Measurements from ENCODE around the gene FAM110D.

FAM110D gene

DNA sequence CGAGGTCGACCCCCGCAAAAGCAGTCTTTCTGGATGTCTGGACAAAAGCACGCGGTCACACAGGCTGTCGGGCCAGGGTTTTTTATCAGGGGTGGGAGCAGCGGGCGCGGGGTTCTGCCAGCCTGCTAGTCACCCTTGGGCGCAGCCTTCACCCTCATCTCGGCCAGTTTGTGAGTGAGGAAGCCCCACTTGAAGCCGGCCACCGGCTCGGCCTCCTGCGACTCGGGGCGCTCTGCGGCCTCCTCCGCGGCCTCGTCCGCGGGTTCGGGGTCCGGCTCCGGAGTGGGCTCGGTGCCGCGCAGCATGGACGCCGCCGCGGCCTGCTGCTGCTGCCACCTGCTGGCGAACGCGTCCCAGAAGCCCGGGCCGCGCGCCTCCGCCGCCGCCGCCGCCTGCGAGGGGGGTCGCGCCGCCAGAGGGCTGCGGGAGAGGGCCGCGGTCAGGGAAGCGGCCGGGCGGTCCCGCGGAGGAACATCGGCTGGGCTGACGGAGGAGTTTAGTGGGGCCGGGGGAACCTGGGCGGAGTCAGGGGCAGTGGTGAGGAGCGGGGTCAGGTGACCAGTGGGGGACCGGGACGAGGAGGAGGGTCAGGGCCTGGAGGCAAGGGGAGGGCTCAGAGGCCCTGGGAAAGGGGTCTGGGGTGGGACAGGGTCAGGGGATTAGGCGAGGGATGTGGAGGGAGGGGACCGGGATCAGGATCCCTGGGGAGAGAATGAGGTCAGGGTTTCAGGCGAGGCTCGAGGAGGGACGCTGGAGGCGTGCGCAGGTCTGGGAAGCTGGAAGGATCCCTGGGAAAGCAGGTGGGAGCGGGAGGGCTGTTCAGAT lies 5.4 kb downstream of the FAM110D start:
- H3K27me3 ChIP-seq (ENCODE audit: control insufficient read depth, insufficient read depth, low read length, poor library complexity, severe bottlenecking), result peaks cover 67% of the 10 kb centered on the region
- 10% methylated on average over 72 of the region's 72 CpGs for WGBS, 2 experiments
- no peaks in the 10 kb centered on the region for H3K36me3 ChIP-seq (ENCODE audit: control insufficient read depth, insufficient read depth, low read length)
- peaks cover 43% of the 10 kb centered on the region for H3K4me1 ChIP-seq (ENCODE audit: control insufficient read depth, insufficient read depth, low read length)
- peak overlapping the region; percentile 26 for H3K27ac ChIP-seq (ENCODE audit: insufficient read depth, low read depth, low read length, poor library complexity, severe bottlenecking)
- peak overlapping the region; percentile 34 for H3K4me3 ChIP-seq (ENCODE audit: insufficient read depth, low read depth, low read length)
- no peaks in the 10 kb centered on the region for H3K9me3 ChIP-seq (ENCODE audit: control insufficient read depth, low read length)

DNA sequence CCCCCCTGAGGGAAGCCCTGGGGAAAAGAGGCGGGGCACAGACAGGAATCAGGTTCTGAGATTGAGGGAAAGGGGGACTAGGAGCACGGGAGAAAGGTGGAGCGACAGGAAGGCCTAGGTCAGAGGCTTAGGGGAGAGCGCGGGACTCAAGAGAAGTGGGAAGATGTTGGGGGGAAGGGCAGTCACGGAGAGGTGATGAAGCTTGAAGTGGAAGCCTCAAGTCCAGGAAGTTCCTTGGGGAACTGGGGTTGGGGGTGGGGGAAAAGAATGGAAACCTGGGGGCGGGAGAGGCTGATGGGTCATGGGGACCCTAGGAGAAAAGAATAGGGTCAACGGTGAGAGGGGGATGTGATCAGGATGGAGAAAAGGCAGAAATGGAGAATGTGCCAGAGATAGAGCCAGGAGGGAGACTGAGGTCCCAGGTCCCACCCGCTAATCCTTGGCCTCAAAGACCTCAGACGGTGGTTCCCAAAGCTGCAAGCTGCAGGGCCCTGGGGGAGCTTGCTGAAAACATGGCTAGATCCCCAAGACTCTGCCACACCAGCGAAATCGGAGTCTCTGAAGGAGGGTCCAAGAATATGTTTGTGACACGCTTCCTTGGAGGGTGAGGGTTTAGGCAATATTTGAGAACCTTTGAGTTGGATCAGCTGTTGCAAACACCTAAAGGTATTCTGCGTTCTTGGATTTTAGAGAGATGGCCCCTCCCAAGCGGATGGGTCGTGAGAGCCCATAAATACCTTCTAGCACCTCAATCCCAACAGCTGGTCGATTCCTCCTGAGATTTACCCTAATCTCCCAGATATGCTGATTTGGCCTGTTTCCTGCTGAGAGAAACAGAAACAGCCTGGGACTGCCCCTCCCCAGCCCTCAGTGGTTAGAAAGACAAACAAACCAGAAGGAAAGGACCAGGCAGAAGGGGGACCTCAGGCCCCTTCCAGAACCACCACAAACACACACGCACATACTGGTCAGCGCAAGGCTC lies 6.3 kb downstream of the FAM110D start:
- WGBS, 2 experiments, result 44 to 48% methylated on average over 19 of the region's 19 CpGs
- H3K4me3 ChIP-seq (ENCODE audit: insufficient read depth, low read depth, low read length), result peak overlapping the region; percentile 10
- peaks cover 42% of the 10 kb centered on the region for H3K4me1 ChIP-seq (ENCODE audit: control insufficient read depth, insufficient read depth, low read length)
- H3K27ac ChIP-seq (ENCODE audit: insufficient read depth, low read depth, low read length, poor library complexity, severe bottlenecking), result no peak overlapping the region
- no peaks in the 10 kb centered on the region for H3K9me3 ChIP-seq (ENCODE audit: control insufficient read depth, low read length)
- H3K27me3 ChIP-seq (ENCODE audit: control insufficient read depth, insufficient read depth, low read length, poor library complexity, severe bottlenecking), result peaks cover 60% of the 10 kb centered on the region
- no peaks in the 10 kb centered on the region for H3K36me3 ChIP-seq (ENCODE audit: control insufficient read depth, insufficient read depth, low read length)

DNA sequence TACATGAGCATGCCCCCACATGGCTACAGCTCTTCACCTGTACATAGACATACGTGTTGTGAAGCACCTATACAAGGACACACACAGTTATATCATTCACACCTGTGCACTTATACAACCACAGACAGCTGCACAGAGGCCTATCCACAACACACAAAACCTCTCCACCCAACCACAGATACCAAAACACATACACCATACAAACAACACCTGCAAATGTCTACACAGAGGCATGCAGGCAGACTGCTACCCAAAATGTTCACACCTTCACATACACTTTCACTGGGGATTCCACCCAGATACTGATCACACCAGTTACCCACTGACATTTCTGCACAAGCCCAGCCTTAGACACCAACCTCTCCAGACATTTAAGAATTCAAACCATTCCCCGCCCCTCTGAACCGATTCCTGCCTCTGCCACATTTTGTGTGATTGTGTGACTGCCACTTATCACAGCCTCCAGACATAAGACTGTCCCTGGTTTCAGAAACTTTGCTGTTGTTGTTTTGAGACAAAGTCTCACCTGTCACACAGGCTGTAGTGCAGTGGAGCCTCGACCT lies 7.9 kb downstream of the FAM110D start:
- Histone ChIP-seq H3K4me3 (ENCODE audit: insufficient read depth, low read depth, low read length) (no peak overlapping the region), H3K27ac (ENCODE audit: insufficient read depth, low read depth, low read length, poor library complexity, severe bottlenecking) (no peak overlapping the region), H3K9me3 (ENCODE audit: control insufficient read depth, low read length) (no peaks in the 10 kb centered on the region), H3K27me3 (ENCODE audit: control insufficient read depth, insufficient read depth, low read length, poor library complexity, severe bottlenecking) (peaks cover 44% of the 10 kb centered on the region), H3K4me1 (ENCODE audit: control insufficient read depth, insufficient read depth, low read length) (peaks cover 51% of the 10 kb centered on the region), H3K36me3 (ENCODE audit: control insufficient read depth, insufficient read depth, low read length) (no peaks in the 10 kb centered on the region)
- WGBS, 2 experiments, result 92% methylated on average over 4 of the region's 4 CpGs

DNA sequence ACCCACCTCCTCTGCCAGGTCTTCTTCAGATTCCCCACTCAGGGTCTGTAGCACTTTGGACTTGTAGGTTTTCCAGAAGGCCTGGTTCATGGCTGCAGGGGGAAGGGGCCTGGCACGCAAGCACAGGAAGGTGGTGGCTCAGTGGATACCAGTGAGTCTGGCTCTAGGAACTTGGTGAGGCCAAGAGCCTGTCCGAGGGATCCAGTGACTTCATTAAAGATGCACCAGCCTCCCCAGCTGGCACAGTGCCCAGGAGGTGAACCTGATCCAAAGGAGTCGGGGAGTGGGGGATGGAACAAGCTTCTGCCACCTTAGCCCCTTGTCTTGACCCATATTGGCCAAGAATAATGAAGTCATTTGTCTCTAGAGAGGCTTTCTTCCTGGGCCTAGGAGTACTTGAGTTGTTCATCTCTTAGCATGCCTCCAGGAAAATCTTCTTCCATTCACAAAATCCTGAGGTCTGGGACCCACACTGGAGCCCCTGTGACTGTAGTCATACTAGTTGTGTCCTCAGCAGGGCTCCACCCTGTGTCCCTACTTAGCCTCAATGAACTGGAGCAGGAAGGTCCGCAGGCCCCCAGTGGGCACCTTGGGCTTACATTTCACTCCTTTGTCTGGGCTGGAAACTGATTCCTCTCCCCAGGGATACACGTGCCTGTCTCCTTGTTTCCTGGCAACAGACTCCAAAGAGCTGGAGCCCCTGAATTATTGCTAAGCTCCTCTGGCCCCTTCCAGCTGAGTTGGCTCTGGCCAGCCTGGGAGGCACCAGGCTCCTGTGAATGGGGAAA lies 9.7 kb downstream of the FAM110D start, which contains the start of gene C1orf232:
TSS of gene C1orf232 (minus strand) at position 554 of the 788 bp plus-strand sequence. CDS start at position 90, 464 bp downstream.
- Histone ChIP-seq H3K36me3 (ENCODE audit: control insufficient read depth, insufficient read depth, low read length) (no peaks in the 10 kb centered on the region), H3K9me3 (ENCODE audit: control insufficient read depth, low read length) (no peaks in the 10 kb centered on the region), H3K4me1 (ENCODE audit: control insufficient read depth, insufficient read depth, low read length) (peaks cover 51% of the 10 kb centered on the region), H3K27ac (ENCODE audit: insufficient read depth, low read depth, low read length, poor library complexity, severe bottlenecking) (peak within 1 kb of the TSS; percentile 91), H3K27me3 (ENCODE audit: control insufficient read depth, insufficient read depth, low read length, poor library complexity, severe bottlenecking) (peaks cover 26% of the 10 kb centered on the region), H3K4me3 (ENCODE audit: insufficient read depth, low read depth, low read length) (peak within 1 kb of the TSS; percentile 83)
- WGBS, 2 experiments, result 60 to 61% methylated on average over 5 of the region's 5 CpGs

DNA sequence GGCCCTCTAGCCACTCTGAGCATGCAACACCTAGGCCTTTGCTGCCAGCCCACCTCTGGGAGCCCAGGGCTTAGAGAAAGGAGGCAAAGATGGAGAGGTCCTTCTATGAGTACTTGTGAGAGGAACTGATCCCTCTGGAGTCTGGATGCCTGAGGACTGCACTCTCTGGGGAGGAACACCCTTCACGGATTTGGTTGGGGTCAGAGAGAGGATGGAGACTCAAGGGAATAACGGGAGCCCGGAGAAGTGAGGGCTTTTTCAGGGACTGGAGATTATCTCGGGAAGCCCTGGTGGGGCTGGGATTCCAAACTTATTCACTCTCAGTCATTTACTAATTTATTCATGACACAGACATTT lies 10.3 kb downstream of the FAM110D start:
- Histone ChIP-seq H3K4me3 (ENCODE audit: insufficient read depth, low read depth, low read length) (peak overlapping the region; percentile 83), H3K4me1 (ENCODE audit: control insufficient read depth, insufficient read depth, low read length) (peaks cover 51% of the 10 kb centered on the region), H3K36me3 (ENCODE audit: control insufficient read depth, insufficient read depth, low read length) (no peaks in the 10 kb centered on the region), H3K27ac (ENCODE audit: insufficient read depth, low read depth, low read length, poor library complexity, severe bottlenecking) (peak overlapping the region; percentile 91), H3K9me3 (ENCODE audit: control insufficient read depth, low read length) (no peaks in the 10 kb centered on the region), H3K27me3 (ENCODE audit: control insufficient read depth, insufficient read depth, low read length, poor library complexity, severe bottlenecking) (peaks cover 20% of the 10 kb centered on the region)
- 72 to 75% methylated on average over 4 of the region's 4 CpGs for WGBS, 2 experiments

DNA sequence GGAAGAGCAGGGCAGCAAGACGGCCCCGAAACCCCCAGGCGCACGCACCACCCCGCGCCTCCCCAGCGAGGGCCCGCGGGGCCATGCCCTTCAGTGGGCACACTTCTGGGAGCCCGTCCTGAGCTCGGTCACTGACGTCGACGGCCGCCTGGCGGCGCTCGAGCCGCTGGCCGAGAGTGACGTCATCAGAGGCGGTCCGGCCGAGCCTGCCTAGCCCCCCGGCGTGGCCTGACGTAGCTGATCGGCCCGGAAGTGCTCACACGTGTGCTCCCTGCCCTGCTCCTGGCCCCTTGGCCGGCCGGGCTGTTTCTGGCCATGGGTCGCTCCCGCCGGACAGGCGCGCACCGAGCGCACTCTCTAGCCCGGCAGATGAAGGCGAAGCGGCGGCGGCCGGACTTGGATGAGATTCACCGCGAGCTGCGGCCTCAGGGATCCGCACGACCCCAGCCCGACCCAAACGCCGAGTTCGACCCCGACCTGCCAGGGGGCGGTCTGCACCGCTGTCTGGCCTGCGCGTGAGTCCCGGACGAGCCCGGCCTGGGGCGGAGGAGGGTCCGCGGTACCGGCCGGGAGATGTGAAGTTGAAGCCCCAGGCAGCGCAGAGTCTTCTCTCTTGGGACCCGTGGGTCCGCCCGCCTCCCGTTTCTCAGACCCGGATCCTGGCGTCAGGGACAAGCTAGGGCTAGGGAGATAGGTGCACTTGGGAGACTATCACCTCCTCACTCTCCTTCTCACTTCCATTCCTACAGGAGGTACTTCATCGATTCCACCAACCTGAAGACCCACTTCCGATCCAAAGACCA lies 11.0 kb downstream of the FAM110D start, which contains the start of gene ZNF593:
TSS of gene ZNF593 (plus strand) at position 240 of the 803 bp plus-strand sequence. CDS start at position 316, 76 bp downstream.
- no peaks in the 10 kb centered on the region for H3K9me3 ChIP-seq (ENCODE audit: control insufficient read depth, low read length)
- no peaks in the 10 kb centered on the region for H3K36me3 ChIP-seq (ENCODE audit: control insufficient read depth, insufficient read depth, low read length)
- H3K27ac ChIP-seq (ENCODE audit: insufficient read depth, low read depth, low read length, poor library complexity, severe bottlenecking), result peak within 1 kb of the TSS; percentile 91
- H3K27me3 ChIP-seq (ENCODE audit: control insufficient read depth, insufficient read depth, low read length, poor library complexity, severe bottlenecking), result peaks cover 15% of the 10 kb centered on the region
- H3K4me3 ChIP-seq (ENCODE audit: insufficient read depth, low read depth, low read length), result peak within 1 kb of the TSS; percentile 83
- 2 to 3% methylated on average over 75 to 76 of the region's 76 CpGs for WGBS, 2 experiments
- peaks cover 47% of the 10 kb centered on the region for H3K4me1 ChIP-seq (ENCODE audit: control insufficient read depth, insufficient read depth, low read length)

DNA sequence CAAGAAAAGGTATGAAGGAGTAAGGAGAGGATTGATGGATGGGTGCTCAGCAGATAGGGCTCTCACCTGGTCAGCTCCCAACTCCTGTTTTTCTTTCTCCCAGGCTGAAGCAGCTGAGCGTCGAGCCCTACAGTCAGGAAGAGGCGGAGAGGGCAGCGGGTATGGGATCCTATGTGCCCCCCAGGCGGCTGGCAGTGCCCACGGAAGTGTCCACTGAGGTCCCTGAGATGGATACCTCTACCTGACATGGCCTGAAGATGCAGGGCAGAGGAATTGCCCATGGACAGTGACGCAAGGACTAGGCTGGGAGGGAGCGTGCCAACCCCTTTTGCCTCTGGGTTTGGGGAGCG lies 11.6 kb downstream of the FAM110D start:
- Histone ChIP-seq H3K9me3 (ENCODE audit: control insufficient read depth, low read length) (no peaks in the 10 kb centered on the region), H3K27me3 (ENCODE audit: control insufficient read depth, insufficient read depth, low read length, poor library complexity, severe bottlenecking) (peaks cover 9% of the 10 kb centered on the region), H3K36me3 (ENCODE audit: control insufficient read depth, insufficient read depth, low read length) (no peaks in the 10 kb centered on the region), H3K27ac (ENCODE audit: insufficient read depth, low read depth, low read length, poor library complexity, severe bottlenecking) (no peak overlapping the region), H3K4me1 (ENCODE audit: control insufficient read depth, insufficient read depth, low read length) (peaks cover 41% of the 10 kb centered on the region), H3K4me3 (ENCODE audit: insufficient read depth, low read depth, low read length) (peak overlapping the region; percentile 83)
- WGBS, 2 experiments, result 86 to 87% methylated on average over 9 of the region's 9 CpGs

DNA sequence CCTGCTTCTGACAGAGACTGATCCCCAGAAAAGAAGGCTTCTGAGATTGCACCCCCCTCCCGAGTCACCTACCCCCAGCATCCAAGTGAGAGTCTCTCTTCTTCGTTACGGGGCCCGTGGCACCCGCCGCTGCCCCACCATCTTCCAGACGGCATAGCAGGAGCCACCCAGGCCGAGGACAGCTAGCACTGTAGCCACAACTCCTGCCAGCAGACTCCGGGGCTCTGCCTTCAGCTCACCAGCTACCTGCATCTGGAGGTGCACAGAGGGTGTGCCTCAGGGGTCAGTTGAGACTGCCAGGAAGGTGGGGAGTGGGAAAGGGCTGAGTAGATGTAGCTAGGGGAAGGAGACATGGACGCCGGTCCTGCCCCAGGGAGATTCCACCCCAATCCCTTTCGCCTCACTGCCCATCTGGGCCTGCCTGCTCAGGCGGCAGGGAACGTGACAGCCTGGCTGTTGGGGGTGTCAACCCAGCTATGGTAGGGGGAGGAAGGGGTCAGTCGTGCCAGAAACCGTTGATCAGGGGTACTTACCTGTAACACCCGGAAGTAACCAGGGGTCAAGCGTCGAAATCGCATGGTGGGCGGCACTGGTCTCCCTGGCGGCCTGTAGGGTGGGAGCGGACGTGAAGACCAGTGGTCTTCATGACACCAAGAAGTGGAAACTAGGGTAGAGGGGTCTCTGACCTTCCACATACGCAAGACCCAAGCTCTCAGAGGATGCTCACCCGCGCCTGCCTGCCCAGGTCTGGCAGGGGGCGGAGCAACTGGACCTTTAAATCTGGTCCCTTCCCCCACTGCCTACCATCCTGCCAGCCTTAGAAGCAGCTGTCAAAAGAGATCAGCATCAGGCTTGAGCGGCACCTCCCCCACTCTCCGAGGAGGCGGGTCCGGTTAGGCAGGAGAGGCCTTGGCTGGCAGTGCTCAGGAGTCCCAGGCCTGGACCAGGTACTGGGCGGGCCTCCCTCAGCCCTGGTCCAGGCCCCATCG lies 12.5 kb downstream of the FAM110D start, which contains the start of gene ZNF593OS:
TSS of gene ZNF593OS (minus strand) at position 749 of the 989 bp plus-strand sequence. CDS start at position 578, 171 bp downstream.
- 88 to 90% methylated on average over 34 of the region's 34 CpGs for WGBS, 2 experiments
- Histone ChIP-seq H3K4me3 (ENCODE audit: insufficient read depth, low read depth, low read length) (peak within 1 kb of the TSS; percentile 83), H3K9me3 (ENCODE audit: control insufficient read depth, low read length) (no peaks in the 10 kb centered on the region), H3K27ac (ENCODE audit: insufficient read depth, low read depth, low read length, poor library complexity, severe bottlenecking) (no peak within 1 kb of the TSS), H3K27me3 (ENCODE audit: control insufficient read depth, insufficient read depth, low read length, poor library complexity, severe bottlenecking) (peaks cover 3% of the 10 kb centered on the region), H3K36me3 (ENCODE audit: control insufficient read depth, insufficient read depth, low read length) (no peaks in the 10 kb centered on the region), H3K4me1 (ENCODE audit: control insufficient read depth, insufficient read depth, low read length) (peaks cover 35% of the 10 kb centered on the region)
